ENCODE data around the gene HIGD1B.

GRCh38 chr17:44887971-44888954, 40.6 kb downstream of the HIGD1B start:
- TF ChIP-seq NR2C2 (IDR thresholded peaks at IDR 0.05; ENCODE audit: borderline replicate concordance, control insufficient read depth, insufficient read length, low read depth): no peak
- no peak for TF ChIP-seq CTCF (IDR thresholded peaks at IDR 0.05 in 2 of 3, conservative IDR thresholded peaks at IDR 0.05 in 1 of 3; ENCODE audit: control insufficient read depth in 2 of 3, extremely low read depth in 1 of 3, insufficient read depth in 1 of 3, low read depth in 3 of 3, low read length in 3 of 3)
- no peak for TF ChIP-seq EGR1 (IDR thresholded peaks at IDR 0.05; ENCODE audit: borderline replicate concordance in 1 of 2, low read depth in 2 of 2, low read length in 2 of 2)
- TF ChIP-seq REST (IDR thresholded peaks at IDR 0.05; ENCODE audit: low read depth, low read length): no peak
- no peak for TF ChIP-seq TAF1 (IDR thresholded peaks at IDR 0.05; ENCODE audit: borderline replicate concordance, low read depth, low read length)
- no peak for TF ChIP-seq CHD1 (IDR thresholded peaks at IDR 0.05; ENCODE audit: low read depth, low read length)
- TF ChIP-seq FOXK2 (IDR thresholded peaks at IDR 0.05): no peak

Measured in GM12878 (cell line).